NK-92 treated with Interleukin-12 subunit alpha and Interleukin-12 subunit beta, amount 100 ng/mL, for 24 hours (cell line): Measurements from ENCODE around the gene PRDM1.
"Not testable (repeated sequence)": the region's sequence is repeated elsewhere in the genome, so short reads cannot be mapped to it uniquely, and the experiment has no call there.

Experiments used
- DNase-seq: peaks from one replicate; lab custom pipeline; 2025; lab: John Stamatoyannopoulos, UW

The PRDM1 gene

DNA sequence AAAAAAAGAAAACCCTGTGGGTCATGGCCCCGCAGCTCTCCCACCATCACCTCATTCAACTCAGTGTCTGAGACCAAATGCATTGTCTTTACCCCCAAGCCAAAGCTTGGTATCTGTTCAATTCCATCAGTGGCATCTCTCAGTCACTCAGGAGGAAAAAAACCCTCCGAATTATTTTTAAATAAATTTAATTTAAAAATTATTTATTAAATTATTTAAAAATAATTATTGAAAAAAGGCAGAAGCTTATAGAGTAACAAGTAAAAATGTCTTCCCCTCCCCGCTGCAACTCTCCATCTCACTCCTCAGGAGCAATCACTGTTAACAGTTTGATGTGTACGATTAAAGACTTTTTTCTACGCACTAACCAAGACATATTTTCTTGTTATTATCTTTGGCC is 50.7 kb downstream of the PRDM1 start:
- no peak for DNase-seq

DNA sequence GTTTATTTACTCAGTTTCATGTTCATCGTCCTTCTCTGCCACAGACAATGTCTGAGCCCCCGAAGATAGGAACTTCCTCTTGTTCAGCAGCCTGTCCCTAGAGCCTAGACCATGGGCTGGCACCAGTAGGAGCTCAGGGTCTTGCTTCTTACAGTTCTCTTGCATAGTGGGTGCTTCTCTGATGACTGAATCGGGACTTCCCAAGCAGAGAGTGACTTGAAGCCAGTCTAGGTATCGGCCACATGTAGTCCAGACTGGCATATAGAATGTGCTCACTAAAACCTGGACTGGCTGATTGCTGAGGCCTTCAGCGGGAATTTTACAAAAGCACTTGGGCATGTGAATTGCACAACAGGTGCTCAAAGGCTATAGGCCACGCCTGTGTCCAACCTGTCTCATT is 52.0 kb downstream of the PRDM1 start:
- DNase-seq, result no peak

DNA sequence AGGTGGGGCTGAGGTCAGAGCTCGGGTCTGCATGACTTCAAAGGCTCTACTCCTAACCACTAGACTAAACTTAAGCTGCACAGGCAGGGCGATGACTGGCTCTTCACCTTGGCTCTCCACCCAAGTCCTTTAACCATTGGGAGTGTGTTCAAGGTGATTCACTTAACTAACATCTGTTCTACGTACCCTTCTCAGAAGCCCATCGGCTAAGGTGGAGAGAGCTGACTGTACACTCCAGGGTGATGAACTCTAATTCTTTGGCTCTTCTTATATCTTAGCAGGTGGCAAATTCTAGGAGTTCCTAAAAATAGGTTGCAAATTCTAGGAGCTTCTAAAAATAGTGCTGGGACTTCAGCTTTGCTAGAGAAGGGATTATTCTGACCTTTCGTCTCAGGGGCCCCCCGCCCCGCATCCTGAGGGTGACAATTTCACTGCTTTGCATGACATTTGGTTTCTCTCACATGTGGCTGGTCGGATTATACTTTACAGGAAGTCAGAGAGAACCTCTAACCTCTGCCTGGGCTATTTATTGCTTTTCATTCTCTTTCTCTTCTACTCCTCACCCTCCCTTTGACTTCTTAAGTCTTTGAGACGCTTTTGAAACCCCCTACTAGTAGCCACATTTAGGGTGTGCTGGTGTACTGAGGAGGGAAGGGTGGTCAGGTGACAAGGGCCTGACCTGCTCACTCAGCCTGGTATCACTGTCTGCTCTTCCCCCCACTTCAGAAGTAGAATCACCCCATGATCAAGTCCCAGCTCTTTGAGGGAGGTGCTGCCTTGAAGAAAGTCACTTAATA is 55.5 kb downstream of the PRDM1 start:
- DNase-seq, result peak; percentile 77

DNA sequence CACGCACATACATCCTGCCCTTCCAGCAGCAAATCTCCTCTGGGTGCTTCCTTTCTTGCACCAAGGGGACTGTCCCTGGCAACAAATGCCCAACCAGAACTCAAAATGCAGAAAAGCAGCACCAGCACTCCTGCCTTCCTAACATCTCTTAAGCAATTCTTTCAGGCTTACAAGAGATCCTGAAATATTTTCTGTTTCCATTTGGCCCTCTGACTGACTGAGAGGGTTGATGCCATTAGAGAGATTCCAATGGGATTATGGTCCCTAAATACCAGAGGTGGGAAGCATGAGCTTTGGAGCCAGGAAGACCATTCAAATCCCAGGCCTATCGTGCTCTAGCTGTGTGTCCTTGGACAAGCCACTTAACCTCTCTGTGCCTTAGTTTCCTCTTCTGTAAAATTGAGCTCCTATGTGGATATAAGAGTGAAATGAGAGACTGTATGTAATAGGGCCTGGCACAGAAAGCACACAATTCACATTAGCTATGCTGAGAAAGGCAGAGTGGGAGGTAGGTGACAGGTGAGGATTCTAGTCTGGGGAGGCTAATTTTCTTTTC is 56.8 kb downstream of the PRDM1 start:
- peak; percentile 20 for DNase-seq

DNA sequence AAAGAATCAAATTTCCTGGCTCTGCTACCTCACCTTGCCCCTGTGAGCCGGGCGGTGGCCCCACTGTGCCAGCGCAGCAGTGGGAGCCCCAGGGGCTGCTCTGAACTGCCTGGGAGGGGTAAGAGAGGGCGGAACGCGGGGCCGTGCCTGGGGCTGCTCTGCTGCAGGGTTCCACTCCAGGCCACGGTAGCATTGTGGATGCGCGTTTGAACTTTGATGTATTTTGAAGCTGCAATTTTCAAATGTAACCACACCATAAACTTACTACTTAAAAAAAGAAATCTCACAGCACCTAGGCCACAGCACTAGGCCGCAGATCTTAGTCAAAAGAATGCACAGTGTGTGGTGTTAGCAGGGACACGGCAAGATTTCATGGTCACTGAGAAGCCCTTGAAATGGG is 57.5 kb downstream of the PRDM1 start:
- no peak for DNase-seq

DNA sequence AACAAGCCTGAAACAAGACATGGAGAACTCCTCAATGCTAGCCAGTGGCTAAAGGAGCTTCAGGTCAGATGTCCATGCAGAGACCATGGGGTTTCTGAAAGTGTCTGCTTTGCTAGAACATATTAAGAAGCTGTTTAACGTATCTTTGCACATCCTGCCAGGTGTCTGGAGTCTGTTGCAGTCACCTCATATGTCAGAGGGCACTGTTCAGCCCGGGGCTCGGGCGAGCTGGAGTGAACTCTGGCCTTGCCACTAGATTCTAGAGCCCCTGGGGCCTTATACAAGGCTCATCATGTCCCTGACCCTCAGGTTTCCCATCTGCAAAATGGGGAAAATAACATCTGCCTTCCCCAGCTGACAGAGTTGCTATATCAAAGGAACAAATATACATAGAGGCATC is 59.0 kb downstream of the PRDM1 start:
- no peak for DNase-seq

DNA sequence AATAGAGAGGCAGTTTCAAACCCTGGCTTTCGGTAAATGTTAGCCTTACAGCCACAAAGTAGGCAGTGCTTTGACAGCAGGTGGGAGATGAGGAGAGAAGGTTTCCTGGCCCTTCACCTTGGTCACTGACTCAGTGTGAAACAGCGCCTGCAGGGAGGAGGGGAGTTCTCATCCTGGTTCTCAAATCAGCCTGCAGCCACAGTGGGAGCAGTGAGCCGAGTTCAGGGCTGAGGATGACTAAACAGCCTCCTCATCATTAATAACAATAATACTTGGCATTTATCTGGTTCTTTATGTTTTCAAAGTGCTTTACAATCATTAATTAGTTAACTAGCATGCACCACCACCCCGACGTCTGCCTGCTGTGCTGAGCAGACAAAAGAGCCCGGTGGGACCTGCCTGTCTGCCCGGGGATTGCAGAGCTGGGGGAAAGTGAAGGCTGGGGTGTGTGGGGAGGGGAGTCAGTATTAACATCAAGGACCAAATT is 59.6 kb downstream of the PRDM1 start:
- peak; percentile 68 for DNase-seq

DNA sequence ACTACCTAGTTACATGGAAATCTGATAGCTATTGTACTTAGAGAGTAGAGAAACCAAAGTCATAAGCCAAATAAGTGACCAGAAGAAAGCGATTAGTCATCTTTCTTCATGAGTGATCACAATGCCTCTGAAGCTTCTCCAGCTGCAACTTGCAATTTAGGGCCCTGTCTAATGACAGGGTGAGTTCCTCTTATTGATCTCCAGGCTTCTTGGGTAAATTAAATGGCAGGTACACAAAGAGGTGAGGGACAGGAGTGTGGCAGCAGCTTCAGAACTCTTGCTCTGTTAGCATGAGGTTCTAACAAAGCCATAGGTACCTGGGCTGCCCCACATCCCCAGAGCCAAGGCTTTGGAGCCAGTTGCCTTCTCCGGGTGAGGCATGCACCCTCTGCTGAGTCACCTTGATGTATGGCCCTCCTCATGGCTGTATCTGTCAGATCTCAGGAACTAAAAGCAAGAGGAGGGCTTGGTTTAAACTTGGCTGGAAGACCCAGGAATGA is 60.8 kb downstream of the PRDM1 start:
- DNase-seq, result no peak

DNA sequence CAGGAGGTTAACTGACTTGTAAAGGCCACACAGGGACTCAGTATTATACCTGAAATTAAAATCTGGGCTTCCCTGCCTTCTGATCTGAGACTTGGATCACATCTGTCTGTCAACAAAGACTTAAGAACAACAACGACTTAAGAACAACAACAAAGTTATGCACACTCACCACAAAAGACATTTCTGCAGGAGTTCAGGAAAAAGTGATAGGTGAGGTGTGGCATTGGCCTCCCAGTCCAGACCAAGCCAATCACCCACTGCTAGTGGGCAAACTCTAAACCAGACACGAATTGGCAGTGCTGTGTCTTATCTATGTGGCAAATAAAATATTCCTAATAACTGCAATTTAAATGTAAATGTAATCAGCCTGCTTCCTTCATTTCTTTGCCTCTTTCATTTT is 61.3 kb downstream of the PRDM1 start:
- DNase-seq, result no peak

DNA sequence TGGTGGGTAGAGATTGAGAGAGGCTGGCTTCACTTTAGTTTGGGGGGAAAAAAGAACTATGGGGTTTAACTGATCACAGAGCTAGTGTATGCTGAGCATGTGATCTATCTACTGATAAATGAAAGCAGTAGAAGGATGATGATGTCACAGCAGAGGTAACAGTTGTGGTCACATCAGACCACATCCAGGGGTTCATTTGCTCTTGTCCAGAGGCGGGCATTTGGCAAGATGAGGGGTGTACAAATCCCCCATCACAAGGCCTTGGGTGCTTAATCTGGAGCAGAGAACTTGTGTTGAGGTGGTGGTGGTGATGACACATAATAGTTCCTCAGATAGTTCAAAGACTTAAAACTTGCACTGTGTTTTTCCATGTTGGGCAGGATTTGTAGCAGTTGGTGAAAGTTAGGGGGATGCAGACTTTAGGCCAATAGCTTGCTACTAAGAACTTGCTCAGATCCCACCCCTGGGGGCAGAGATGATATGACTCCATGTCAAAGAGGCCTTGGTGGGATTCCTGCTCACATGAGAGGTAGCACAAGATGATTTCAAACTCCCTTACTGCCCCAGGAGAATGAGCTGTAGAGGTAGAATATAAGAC is 63.4 kb downstream of the PRDM1 start:
- peak; percentile 64 for DNase-seq

DNA sequence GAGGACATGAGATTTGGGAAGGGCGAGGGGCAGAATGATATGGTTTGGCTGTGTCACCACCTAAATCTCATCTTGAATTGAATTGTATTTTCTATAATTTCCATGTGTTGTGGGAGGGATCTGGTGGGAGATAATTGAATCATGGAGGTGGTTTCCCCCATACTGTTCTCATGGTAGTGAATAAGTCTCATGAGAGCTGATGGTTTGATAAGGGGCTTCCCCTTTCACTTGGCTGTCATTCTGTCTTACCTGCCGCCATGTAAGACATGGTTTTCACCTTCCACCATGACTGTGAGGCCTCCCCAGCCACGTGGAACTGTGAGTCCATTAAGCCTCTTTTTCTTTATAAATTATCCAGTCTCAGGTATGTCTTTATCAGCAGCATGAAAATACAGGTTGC is 66.3 kb downstream of the PRDM1 start:
- not testable (repeated sequence) for DNase-seq

DNA sequence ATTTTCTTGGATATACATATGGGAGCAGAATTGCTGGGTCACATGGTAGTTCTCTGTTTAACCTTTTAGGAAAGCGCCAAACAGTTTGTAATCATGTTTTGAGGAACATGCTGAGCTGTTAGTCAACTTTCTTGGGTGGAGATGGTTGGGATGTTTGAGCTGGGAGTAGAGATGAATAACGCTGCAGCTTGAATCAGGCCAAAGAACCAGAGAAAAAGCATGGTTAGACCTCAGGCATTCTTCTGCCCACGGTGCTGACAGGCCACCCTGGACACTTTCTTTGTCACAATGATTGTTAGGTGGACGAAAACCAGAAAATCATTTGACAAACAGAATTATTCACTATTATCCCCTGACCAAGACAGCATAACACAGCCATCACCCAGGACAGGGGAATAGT is 66.8 kb downstream of the PRDM1 start:
- no peak for DNase-seq

DNA sequence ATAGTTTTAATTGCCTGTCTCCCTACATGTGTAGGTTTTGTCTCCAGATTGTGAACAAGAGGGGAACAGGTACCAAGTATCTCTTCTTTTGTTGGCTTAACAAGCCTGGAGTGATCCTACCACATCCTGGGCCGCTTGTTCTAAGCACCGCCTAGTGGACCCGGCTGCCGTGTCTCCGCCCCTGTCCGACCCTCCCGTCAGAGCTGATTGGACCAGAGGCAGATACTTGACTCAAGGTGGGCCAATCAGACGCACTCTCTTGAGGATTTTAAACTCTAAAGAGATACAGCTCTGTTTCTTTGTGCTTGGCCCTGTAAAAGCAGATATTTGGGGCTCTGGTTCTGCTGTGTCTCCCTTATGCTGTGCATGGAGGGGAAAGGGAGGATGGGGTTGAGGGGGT is 68.2 kb downstream of the PRDM1 start:
- DNase-seq, result no peak

DNA sequence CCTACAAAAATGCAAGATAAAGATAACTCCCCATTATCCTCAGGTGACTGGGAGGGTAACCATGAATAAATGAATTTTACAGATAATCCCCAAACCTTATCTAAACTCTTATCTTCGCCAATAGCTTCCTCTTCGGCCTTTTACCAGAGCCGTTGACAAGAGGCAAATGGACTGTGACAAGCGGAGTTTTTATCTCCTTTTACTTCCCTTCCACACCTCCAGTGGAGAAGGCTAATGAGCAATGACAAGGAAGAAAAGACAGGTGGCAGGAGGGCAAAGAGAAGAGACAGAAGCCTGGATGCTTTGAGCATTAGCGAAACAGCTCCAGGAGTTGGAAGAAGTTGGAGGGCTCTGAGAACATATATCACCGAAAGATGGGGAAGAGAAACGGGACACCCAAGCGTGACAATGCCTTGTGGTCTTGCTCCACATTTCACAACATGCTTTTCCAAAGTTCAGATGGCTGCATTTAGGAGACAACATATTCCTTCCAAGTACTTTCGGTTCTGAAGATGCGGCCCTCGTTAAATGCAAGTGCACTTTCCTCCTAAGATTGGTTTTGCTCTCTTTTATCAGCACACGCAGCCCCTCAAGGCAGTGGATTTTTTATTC is 69.2 kb downstream of the PRDM1 start:
- no peak for DNase-seq

DNA sequence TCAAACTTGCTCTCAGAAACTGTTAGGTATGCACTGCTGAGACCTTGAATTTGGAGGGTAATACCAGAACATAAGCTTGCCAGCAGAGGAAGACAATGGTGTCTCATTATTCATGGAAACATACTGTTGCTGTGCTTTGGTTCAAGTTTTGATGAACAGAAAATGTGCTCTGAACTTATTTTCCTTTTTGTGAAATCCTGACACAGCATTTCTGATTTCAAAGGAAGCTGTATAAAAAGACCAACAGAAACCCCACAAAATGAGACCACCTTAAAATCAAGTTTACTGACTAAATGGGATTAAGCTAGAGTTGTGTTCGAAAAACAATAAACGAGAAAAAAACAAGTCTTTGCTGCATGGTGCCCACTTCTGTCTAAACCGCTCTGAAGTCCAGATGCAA is 70.3 kb downstream of the PRDM1 start:
- DNase-seq, result no peak

DNA sequence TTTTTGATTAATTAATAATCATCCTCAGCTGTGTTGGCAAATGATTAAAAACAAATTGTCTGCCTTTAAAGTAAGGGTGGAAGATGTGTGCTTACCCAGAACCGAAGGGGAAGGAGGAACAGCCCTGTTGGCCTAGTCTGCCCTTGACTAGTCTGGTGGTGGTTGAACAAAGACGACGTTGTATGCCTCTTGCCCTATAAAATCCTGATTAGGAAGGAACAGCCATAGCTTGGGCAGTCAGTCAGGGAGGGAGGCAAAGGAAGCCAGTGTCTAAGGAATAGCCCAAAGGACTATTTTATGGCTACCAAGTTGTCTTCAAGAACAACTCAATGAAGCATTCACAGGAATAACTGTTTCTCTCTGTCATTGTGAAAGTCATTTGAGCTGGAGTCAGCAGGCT is 70.7 kb downstream of the PRDM1 start:
- no peak for DNase-seq

DNA sequence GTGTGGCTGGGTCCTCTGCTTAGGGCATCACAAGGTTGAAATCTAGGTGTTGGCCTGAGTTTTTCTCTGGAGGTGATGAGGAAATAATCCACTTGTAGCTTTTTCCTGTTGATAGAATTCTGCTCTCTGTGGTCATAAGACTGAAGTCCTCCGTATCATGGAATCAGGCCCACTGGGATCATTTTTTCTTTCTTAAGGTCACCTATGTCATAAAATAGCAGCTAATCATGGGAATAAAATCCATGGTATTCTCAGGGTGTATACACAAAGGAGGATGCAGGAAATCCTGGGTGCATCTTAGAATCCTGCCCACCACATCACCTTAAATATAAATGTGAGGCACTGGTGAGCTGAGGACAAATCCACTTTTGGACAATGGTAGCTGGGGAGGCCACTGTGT is 72.7 kb downstream of the PRDM1 start:
- DNase-seq, result no peak
